ACC112 (cell line): ENCODE results near the gene PAXX.

Experiments
- H2AFZ ChIP-seq: fragments of 200-600 bp; sonication (generic); one replicate; pipeline ENCODE4 v1.6.0; 2017; ENCODE audit warnings: antibody characterized with exemption, low read length; ENCODE audit not compliant: unreplicated experiment
- H3K27ac ChIP-seq: fragments of 200-600 bp; sonication (generic); 2 replicates; pipeline ENCODE4 v1.5.1; 2014; ENCODE audit warnings: low read depth, mild to moderate bottlenecking, antibody characterized with exemption, low read length, moderate library complexity
- H3K27me3 ChIP-seq: fragments of 200-600 bp; sonication (generic); 2 replicates; pipeline ENCODE4 v1.6.1; 2014; ENCODE audit warnings: mild to moderate bottlenecking, antibody characterized with exemption, low read length, moderate library complexity, mixed read lengths; ENCODE audit not compliant: insufficient read depth
- H3K36me3 ChIP-seq: fragments of 200-600 bp; sonication (generic); 2 replicates; pipeline ENCODE4 v1.6.1; 2016; ENCODE audit warnings: mild to moderate bottlenecking, antibody characterized with exemption, low read length, moderate library complexity, mixed read lengths; ENCODE audit not compliant: insufficient read depth
- H3K4me1 ChIP-seq: fragments of 200-600 bp; sonication (generic); one replicate; pipeline ENCODE4 v1.6.1; 2016; ENCODE audit warnings: low read length, mixed read lengths; ENCODE audit not compliant: insufficient read depth, unreplicated experiment, control insufficient read depth
- H3K4me3 ChIP-seq: fragments of 200-600 bp; sonication (generic); 2 replicates; pipeline ENCODE4 v1.5.1; 2014; ENCODE audit warnings: mild to moderate bottlenecking, low read depth, low read length
- H3K79me2 ChIP-seq: fragments of 200-600 bp; sonication (generic); one replicate; pipeline ENCODE4 v1.6.0; 2016; ENCODE audit warnings: low read length; ENCODE audit not compliant: control insufficient read depth, unreplicated experiment, insufficient read depth

PAXX gene

GRCh38 chr9:136970361-136970760 lies 21.9 kb upstream of the PAXX start:
- H3K36me3 ChIP-seq = no peaks in the 10 kb centered on the region
- H3K79me2 ChIP-seq = no peaks in the 10 kb centered on the region
- H3K4me1 ChIP-seq = peaks cover 5% of the 10 kb centered on the region
- H3K27ac ChIP-seq = no peak overlapping the region
- H3K27me3 ChIP-seq = no peaks in the 10 kb centered on the region
- no peak overlapping the region for H3K4me3 ChIP-seq
- H2AFZ ChIP-seq = no peak overlapping the region

DNA sequence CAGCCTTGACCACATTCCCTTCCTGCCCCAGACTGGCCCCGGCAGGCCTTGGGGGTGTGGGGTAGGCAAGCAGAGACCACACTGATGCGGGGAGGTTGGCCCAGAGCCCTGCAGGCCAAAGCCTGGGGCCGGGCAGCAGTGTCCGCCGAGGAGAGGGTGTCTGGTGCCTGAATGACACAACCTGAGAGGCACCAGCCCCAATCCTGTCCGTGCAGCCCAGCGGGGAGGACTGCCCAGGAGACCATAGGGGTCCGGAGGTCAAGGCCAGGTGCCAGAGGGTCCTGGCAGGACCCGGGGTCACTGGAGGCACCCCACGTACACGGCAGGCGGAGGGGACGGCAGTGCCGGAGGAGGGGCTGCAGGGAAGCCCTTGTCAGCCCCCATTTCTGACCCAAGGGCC lies 20.5 kb upstream of the PAXX start:
- Histone ChIP-seq H3K4me3 (no peak overlapping the region), H3K79me2 (no peaks in the 10 kb centered on the region), H3K27ac (no peak overlapping the region), H3K4me1 (no peaks in the 10 kb centered on the region), H2AFZ (no peak overlapping the region), H3K27me3 (no peaks in the 10 kb centered on the region), H3K36me3 (no peaks in the 10 kb centered on the region)

DNA sequence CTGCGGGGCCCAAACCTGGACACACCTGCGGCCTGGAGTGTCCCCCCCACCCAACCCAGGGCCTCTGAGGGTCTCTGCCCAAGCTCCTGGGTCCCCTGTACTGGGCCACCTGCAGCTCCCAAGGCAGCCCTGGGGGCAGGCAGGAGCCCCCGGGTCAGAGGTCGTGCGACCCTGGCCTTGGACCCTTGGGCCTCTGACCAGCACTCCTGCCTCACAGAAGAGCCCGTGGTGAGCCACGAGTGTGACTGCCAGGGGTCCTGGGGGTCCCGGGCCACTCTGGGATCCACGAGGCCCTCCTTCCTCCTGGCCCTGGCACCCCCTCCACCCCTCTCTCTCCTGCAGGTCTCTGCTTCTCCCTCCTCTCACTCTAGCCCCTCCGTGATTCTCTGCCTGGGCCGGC lies 19.9 kb upstream of the PAXX start:
- Histone ChIP-seq H3K4me1 (no peaks in the 10 kb centered on the region), H3K36me3 (no peaks in the 10 kb centered on the region), H3K4me3 (no peak overlapping the region), H3K27me3 (no peaks in the 10 kb centered on the region), H3K79me2 (no peaks in the 10 kb centered on the region), H3K27ac (no peak overlapping the region), H2AFZ (no peak overlapping the region)

GRCh38 chr9:136972743-136973142 lies 19.5 kb upstream of the PAXX start:
- Histone ChIP-seq H3K27me3 (no peaks in the 10 kb centered on the region), H3K79me2 (no peaks in the 10 kb centered on the region), H3K4me1 (no peaks in the 10 kb centered on the region), H2AFZ (no peak overlapping the region), H3K27ac (no peak overlapping the region), H3K36me3 (no peaks in the 10 kb centered on the region), H3K4me3 (no peak overlapping the region)

DNA sequence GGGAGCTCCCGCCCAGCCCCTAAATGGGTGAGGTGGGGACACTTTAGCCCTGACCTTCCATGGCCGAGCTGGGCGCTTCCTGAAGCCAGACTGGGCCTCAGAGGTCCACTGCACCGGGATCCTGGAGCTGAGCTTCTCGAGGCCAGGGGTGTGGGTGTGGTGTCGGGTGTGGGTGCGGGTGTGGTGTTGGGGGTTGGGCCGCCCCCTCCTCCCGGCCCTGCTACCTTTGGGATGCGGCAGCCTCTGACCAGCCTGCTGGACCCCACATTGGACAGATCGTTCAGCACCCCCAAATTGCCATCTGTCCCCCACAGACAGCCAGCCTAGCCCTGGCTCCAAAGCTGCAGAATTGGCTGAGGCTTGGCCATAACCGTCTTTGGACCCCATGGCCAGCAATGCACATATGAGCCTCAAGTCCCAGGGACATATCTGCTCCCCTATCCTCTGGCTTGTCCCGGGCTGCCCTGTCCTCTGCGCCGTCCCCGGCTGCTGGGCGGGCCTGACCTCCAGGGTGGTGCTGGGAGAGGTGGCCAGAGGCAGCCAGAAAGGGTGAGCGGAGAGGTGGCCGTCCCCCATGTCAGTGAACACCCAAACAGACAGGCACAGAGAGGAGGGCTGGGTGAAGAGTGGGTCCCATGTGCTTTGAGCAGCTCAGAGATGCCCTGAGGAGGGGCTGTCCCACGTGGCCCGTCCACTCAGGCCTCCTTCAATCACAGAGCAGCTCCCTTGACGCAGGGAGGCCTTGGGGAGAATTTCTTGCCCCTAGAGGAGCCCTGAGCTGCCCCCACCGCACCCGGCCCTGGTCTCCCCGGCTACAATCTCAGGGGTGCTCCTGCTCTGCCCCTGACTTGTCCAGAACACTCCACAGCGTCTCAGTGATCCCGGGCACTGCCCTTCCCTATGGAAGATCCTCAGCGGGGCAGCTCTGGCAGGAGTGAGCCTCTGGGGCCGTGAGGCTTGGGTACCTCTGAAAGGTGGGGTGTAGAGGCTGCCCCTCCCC lies 18.3 kb upstream of the PAXX start:
- H3K4me1 ChIP-seq = no peaks in the 10 kb centered on the region
- no peak overlapping the region for H2AFZ ChIP-seq
- no peaks in the 10 kb centered on the region for H3K36me3 ChIP-seq
- no peaks in the 10 kb centered on the region for H3K79me2 ChIP-seq
- H3K27ac ChIP-seq = no peak overlapping the region
- H3K27me3 ChIP-seq = no peaks in the 10 kb centered on the region
- H3K4me3 ChIP-seq = no peak overlapping the region

DNA sequence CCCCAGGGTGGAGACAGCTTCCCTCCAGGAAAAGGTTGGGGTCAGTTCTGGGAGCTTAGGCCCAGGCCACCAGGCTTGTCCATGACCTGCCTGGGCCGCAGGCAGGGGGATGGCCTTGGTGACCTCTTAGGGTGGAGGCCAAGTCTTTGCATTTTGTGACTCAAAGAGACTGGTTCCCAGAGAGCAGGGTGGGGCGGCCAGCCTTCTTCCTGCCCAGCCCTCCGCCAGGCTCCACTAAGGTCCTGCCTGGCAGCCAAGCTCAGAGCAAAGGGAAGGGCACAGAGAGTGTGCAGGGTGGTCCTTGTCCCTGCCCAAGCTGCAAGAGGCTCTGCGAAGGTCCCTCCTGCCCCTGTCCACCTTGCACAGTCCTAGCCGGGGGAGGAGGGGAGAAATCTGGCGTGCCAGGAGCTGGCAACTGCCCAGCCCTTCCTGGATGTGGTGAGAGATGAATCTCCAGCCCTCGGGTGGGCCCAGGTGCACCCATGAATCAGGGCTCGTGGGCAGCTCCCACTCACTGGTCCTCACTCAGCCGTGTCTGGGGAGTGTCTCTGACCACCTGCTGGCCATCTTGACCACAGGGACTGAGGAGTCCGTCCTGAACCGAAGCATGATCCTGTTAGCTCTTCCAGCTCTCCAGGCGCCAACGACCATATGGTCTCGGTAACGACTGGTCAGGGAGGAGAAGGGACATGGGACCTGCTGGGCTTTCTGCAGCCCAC lies 17.2 kb upstream of the PAXX start:
- Histone ChIP-seq H3K4me1 (no peaks in the 10 kb centered on the region), H3K36me3 (no peaks in the 10 kb centered on the region), H2AFZ (no peak overlapping the region), H3K4me3 (no peak overlapping the region), H3K79me2 (no peaks in the 10 kb centered on the region), H3K27ac (no peak overlapping the region), H3K27me3 (no peaks in the 10 kb centered on the region)

GRCh38 chr9:136975644-136976043 lies 16.6 kb upstream of the PAXX start:
- Histone ChIP-seq H3K4me1 (no peaks in the 10 kb centered on the region), H3K27me3 (no peaks in the 10 kb centered on the region), H3K4me3 (no peak overlapping the region)

GRCh38 chr9:136977223-136977622 lies 15.0 kb upstream of the PAXX start, which contains the start of gene PTGDS:
PTGDS (plus strand) TSS chr9:136977504; CDS start chr9:136977579, 75 bp downstream.
- Histone ChIP-seq H3K4me3 (peak within 1 kb of the TSS; percentile 74), H3K79me2 (no peaks in the 10 kb centered on the region), H3K4me1 (no peaks in the 10 kb centered on the region), H3K36me3 (no peaks in the 10 kb centered on the region), H3K27ac (no peak within 1 kb of the TSS), H2AFZ (peak within 1 kb of the TSS; percentile 89), H3K27me3 (no peaks in the 10 kb centered on the region)

More at GRCh38 chr9:136975644-136976043, 16.6 kb upstream of the PAXX start:
- H2AFZ ChIP-seq = no peak overlapping the region
- no peak overlapping the region for H3K27ac ChIP-seq
- no peaks in the 10 kb centered on the region for H3K79me2 ChIP-seq
- no peaks in the 10 kb centered on the region for H3K36me3 ChIP-seq

GRCh38 chr9:136977649-136978072 lies 14.6 kb upstream of the PAXX start:
- Histone ChIP-seq H3K27ac (no peak overlapping the region), H3K27me3 (no peaks in the 10 kb centered on the region), H3K79me2 (no peaks in the 10 kb centered on the region), H3K4me1 (no peaks in the 10 kb centered on the region), H3K4me3 (peak overlapping the region; percentile 74), H3K36me3 (no peaks in the 10 kb centered on the region), H2AFZ (peak overlapping the region; percentile 89)

- Histone ChIP-seq H2AFZ (peak overlapping the region; percentile 89), H3K4me1 (no peaks in the 10 kb centered on the region), H3K36me3 (no peaks in the 10 kb centered on the region), H3K79me2 (no peaks in the 10 kb centered on the region), H3K27me3 (no peaks in the 10 kb centered on the region), H3K4me3 (peak overlapping the region; percentile 74), H3K27ac (no peak overlapping the region)
Observed at GRCh38 chr9:136978073-136978864, 14.0 kb upstream of the PAXX start.
